K562 (cell line): ENCODE results near the gene YIF1A. TPM values are rescaled to one million over a fixed set of nuclear protein-coding genes. Genes with fewer than 3 reads are reported as not detected.

ENCODE experiments used
- ATAC-seq: fragments of 200-7000 bp; cut with Tn5 transposase; 3 replicates; pipeline ENCODE4 v1.9.1; 2020; ENCODE audit warnings: moderate library complexity
- BruUV-seq: library from RNA; stranded (reverse); fragments of 400-500 nt; replicated peaks from 2 replicates; lab custom pipeline; 2021; lab: Mats Ljungman, UMichigan
- CTCF ChIA-PET: fragments of 300-600 bp; formaldehyde crosslinking; extraction: SDS; loops from one replicate; lab custom pipeline; 2021; ENCODE audit warnings: low intra/inter-chr PET ratio; lab: Yijun Ruan, JAX
- POLR2A ChIA-PET: fragments of 300-600, 350-650 bp; sonication (Branson Sonifier 250); formaldehyde crosslinking; extraction: SDS; loops from one replicate; lab custom pipeline; 2021; ENCODE audit warnings: antibody characterized with exemption, inconsistent platforms; lab: Yijun Ruan, JAX
- DNase-seq, 4 experiments: peaks; one replicate each; pipeline versions ENCODE4 v3.0.0 to v3.0.0-alpha.2; 2011 to 2018; ENCODE audit warnings: low spot score in 3 of 4, mixed read lengths in 3 of 4; ENCODE audit errors: extremely low read depth in 1 of 4
- FAIRE-seq: peaks from 2 replicates; lab custom pipeline; 2011; peaks lifted over from hg19 to GRCh38; lab: Jason Lieb, UNC
- H2AFZ ChIP-seq: 2 replicates; pipeline ENCODE4 v1.6.0; 2011; ENCODE audit warnings: low read depth, low read length, control low read depth, inconsistent platforms
- H3K27ac ChIP-seq: fragments of 200-600 bp; 3 replicates; pipeline ENCODE4 v1.8.0; 2011; ENCODE audit warnings: low read depth, mild to moderate bottlenecking, control low read depth, inconsistent platforms, low read length, moderate library complexity, mixed read lengths; ENCODE audit errors: extremely low read depth
- H3K27me3 ChIP-seq, 2 experiments: fragments of 300-600 bp in 1 of 2; 2 replicates in 1 of 2; 3 replicates in 1 of 2; pipeline versions ENCODE4 v1.6.0 to v1.8.0; 2011; ENCODE audit warnings: inconsistent platforms in 2 of 2, low read length in 2 of 2, mild to moderate bottlenecking in 1 of 2, mixed read lengths in 1 of 2, moderate library complexity in 1 of 2; ENCODE audit not compliant: control insufficient read depth in 2 of 2, insufficient read depth in 2 of 2
- H3K36me3 ChIP-seq: fragments of 300-600 bp; 3 replicates; pipeline ENCODE4 v1.8.0; 2011; ENCODE audit warnings: mild to moderate bottlenecking, low read length, inconsistent platforms; ENCODE audit not compliant: control insufficient read depth, insufficient read depth
- H3K4me1 ChIP-seq, 2 experiments: fragments of 200-600 bp in 1 of 2; replicated peaks in 1 of 2; 2 replicates in 1 of 2; 3 replicates in 1 of 2; pipeline versions ENCODE4 v1.5.1 to v1.8.0; 2011; ENCODE audit warnings: inconsistent platforms in 2 of 2, low read length in 2 of 2, mild to moderate bottlenecking in 1 of 2, mixed read lengths in 1 of 2, moderate library complexity in 1 of 2; ENCODE audit not compliant: control insufficient read depth in 2 of 2, insufficient read depth in 2 of 2
- H3K4me2 ChIP-seq: 2 replicates; pipeline ENCODE4 v1.6.1; 2011; ENCODE audit warnings: low read length, control low read depth, inconsistent platforms, mixed read lengths; ENCODE audit not compliant: insufficient read depth
- H3K4me3 ChIP-seq: fragments of 200-600 bp; sonication (generic), shearing (Covaris generic); 2 replicates; pipeline ENCODE4 v1.5.1; 2016; ENCODE audit warnings: control low read depth, inconsistent platforms
- H3K79me2 ChIP-seq: fragments of 200-600 bp; 3 replicates; pipeline ENCODE4 v1.8.0; 2011; ENCODE audit warnings: low read length, inconsistent platforms; ENCODE audit not compliant: control insufficient read depth, insufficient read depth
- H3K9ac ChIP-seq, 2 experiments: 2 replicates each; pipeline versions ENCODE4 v1.6.0 to v1.6.1; 2011; ENCODE audit warnings: low read depth in 2 of 2, low read length in 2 of 2, control low read depth in 1 of 2, inconsistent platforms in 1 of 2, mild to moderate bottlenecking in 1 of 2, mixed read lengths in 1 of 2; ENCODE audit not compliant: insufficient read depth in 1 of 2
- H3K9me1 ChIP-seq: one replicate; pipeline ENCODE4 v1.6.0; 2011; ENCODE audit warnings: inconsistent platforms, mild to moderate bottlenecking, low read length, moderate library complexity; ENCODE audit not compliant: control insufficient read depth, insufficient read depth
- H3K9me3 ChIP-seq: replicated peaks from 2 replicates; pipeline ENCODE4 v1.5.1; 2011; ENCODE audit warnings: low read depth, low read length, inconsistent platforms; ENCODE audit not compliant: control insufficient read depth, insufficient read depth
- H4K20me1 ChIP-seq: replicated peaks from 2 replicates; pipeline ENCODE4 v1.6.1; 2011; ENCODE audit warnings: low read length, inconsistent platforms, mixed read lengths; ENCODE audit not compliant: control insufficient read depth, insufficient read depth
- FOXJ2 ChIP-seq: fragments of 200-800 bp; sonication (Bioruptor generic); IDR thresholded peaks from 2 replicates; pipeline ENCODE4 v1.6.1; 2016; ENCODE audit warnings: missing genetic modification characterization, missing compliant biosample characterization
- HDAC1 ChIP-seq, 2 experiments: fragments of 450-650 bp; IDR thresholded peaks; 2 replicates each; pipeline ENCODE4 v1.6.1; 2016 to 2017; ENCODE audit warnings: inconsistent platforms in 1 of 2, mild to moderate bottlenecking in 1 of 2, moderate library complexity in 1 of 2
- HDAC3 ChIP-seq: fragments of 450-650 bp; IDR thresholded peaks from 2 replicates; pipeline ENCODE4 v1.6.1; 2018; ENCODE audit warnings: borderline replicate concordance, mild to moderate bottlenecking, moderate library complexity; ENCODE audit not compliant: partially characterized antibody
- LARP7 ChIP-seq: fragments of 450-650 bp; IDR thresholded peaks from 2 replicates; pipeline ENCODE4 v1.6.1; 2016
- POLR2A ChIP-seq: fragments of 450-650 bp; conservative IDR thresholded peaks from 2 replicates; pipeline ENCODE4 v1.6.1; 2016
- STAT5B ChIP-seq: fragments of 250-450 bp; sonication (Bioruptor Pico); IDR thresholded peaks from 2 replicates; pipeline ENCODE4 v1.8.0; 2021; ENCODE audit warnings: mild to moderate bottlenecking, inconsistent platforms
- WGBS: fragments of 100-300 bp; shearing (Covaris generic); methylation state at CpG from one replicate; pipeline ENCODE4 v1.1.6; 2016; ENCODE audit warnings: low coverage, mixed read lengths; ENCODE audit not compliant: insufficient coverage; ENCODE audit errors: missing lambda C conversion rate; 5-methylcytosine and 5-hydroxymethylcytosine counted together
- in situ Hi-C: fragments of 300-500 bp; cut with MboI; formaldehyde crosslinking; loops from 4 replicates; pipeline ENCODE4 v1.15.0; 2018; ENCODE audit warnings: inconsistent platforms, mixed read lengths
- intact Hi-C: fragments of 100-400 bp; cut with micrococcal nuclease; formaldehyde crosslinking; loops from 2 replicates; pipeline ENCODE4 v1.14.2; 2022
- polyA plus RNA-seq, 8 experiments: library from polyadenylated mRNA; depleted of rRNA in 4 of 8; stranded (reverse) in 5 of 8; unstranded in 3 of 8; fragments of >200 nt; fragmentation: Nextera tagmentation in 2 of 8; fragmentation: Illumina TruSeq in 1 of 8; extraction: Ambion mirVana in 2 of 8; extraction: Trizol in 1 of 8; gene quantifications; 2 replicates each; pipeline versions ENCODE4 v1.2.1 to v1.2.3, GENCODE V29; 2011 to 2014; ENCODE audit warnings: inconsistent platforms in 1 of 8, missing spikeins in 1 of 8
- total RNA-seq, 7 experiments: library from RNA; depleted of rRNA in 6 of 7; stranded (reverse); fragments of >200 nt in 6 of 7; fragmentation: Illumina TruSeq in 2 of 7; extraction: Trizol in 2 of 7; gene quantifications; 2 replicates each; pipeline versions ENCODE4 v1.2.1 to v1.2.3, GENCODE V29; 2011 to 2021; ENCODE audit warnings: low replicate concordance in 1 of 7
- TF ChIP-seq, protein P1 (sequence below): fragments of 250-450 bp; sonication (Bioruptor Pico); IDR thresholded peaks from 2 replicates; pipeline ENCODE4 v1.5.0; 2021; ENCODE audit warnings: mild to moderate bottlenecking, moderate library complexity
- TF ChIP-seq, protein P2 (sequence below): fragments of 250-450 bp; sonication (Bioruptor Pico); IDR thresholded peaks from 2 replicates; pipeline ENCODE4 v1.4.0; 2020; ENCODE audit warnings: mild to moderate bottlenecking, moderate library complexity

Gene YIF1A
- total and polyA plus RNA-seq, 9 of the 15 experiments (the other 6 are each of a cell fraction or from before 2014, with no cell fraction given), result 8.6 to 121 (median 77.2) TPM

DNA sequence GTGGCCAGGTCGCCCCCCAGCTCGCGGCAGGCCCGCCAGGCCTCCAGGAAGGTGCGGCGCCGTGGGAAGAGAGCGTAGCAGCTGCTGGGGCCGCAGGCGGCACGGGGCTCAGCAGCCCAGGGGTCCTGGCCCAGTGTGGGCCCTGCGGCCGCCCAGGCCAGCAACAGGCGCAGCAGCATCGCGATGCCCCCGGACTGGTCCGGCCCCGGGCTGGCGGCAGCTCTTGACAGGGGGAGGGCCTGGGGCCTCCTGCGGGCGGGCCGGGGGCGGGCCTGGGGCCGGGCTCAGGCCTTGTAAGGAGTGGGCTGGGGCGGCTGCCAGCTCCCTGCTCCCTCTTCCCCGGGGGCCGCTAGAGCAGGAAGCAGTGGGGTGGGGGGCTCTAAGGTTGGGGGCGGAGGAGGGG is 27.9 kb upstream of the YIF1A start, which contains the start of gene CD248:
Gene CD248 (minus strand): TSS at position 196 of the 403 bp plus-strand sequence. CDS start 17 bp downstream, at position 179.
- FAIRE-seq (no peak), ATAC-seq (no peak), DNase-seq (no peak)
- H3K4me1 ChIP-seq, result peaks cover 6 to 60% of the 10 kb centered on the region in 2 experiments
- 71% methylated on average over 19 of the region's 29 CpGs for WGBS
- no peak within 1 kb of the TSS for H3K4me2 ChIP-seq
- no peaks in the 10 kb centered on the region for H4K20me1 ChIP-seq
- ChIA-PET CTCF (no interaction called here), POLR2A (interaction anchor here (0.6 kb wide), 1 partner anchor 76 kb away, joined by 3 read pairs; no protein-coding TSS in a partner anchor)
- H3K27ac ChIP-seq, result no peak within 1 kb of the TSS
- no peaks in the 10 kb centered on the region for H3K9me1 ChIP-seq
- TF ChIP-seq LARP7, result no peak
- TF ChIP-seq HDAC1 (IDR thresholded peaks at IDR 0.05), result no peak
- TF ChIP-seq, protein P1, sequence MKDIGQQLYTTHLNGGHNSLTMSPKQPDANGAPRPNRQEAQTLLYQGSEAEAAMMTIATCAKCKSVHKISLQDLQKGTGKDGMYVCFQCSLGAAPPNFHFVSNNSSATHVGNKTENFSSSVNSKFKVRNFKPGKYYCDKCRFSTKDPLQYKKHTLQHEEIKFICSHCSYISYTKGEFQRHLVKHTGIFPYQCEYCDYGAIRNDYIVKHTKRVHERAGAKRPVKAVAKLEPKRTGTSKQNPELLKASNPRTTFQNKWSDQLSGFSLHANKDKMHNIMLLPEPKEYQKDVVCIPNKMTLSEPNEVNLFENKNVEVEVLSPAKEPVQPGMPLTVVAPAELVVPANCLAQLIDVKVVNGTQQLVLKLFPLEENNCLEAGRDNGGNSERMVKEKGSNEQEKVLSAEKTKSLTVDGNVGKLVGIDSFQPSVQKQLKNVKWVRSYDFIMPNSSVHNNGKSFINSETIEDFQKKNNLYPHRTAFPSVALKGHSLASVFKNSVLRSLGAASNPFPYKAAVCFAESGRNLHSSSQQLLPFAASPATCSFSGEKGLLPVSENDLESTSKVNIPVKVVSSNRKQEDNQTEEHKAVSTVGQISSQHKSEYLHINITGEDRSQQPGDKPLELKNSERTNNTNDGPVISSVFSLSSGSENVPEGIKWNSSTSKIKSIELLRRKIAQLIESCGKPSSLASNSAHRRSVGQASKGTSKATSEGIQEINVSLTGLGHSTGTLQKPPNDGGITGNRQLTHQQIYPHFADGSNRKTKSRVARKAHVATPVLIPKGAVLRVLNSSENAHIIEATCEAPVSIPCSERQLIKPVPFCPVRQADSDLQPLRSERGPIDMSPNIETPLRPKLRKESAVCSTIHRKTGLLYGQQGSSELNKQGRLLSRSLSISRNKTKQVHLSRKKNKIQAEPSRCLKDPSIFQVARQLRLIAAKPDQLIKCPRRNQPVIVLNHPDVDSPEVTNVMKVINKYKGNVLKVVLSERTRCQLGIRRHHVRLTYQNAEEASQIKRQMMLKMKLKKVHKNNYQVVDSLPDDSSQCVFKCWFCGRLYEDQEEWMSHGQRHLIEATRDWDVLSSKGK, result no peak
- no peak for TF ChIP-seq STAT5B (CRISPR knock-in tag)
- TF ChIP-seq FOXJ2 (tag), result no peak
- TF ChIP-seq, protein P2, sequence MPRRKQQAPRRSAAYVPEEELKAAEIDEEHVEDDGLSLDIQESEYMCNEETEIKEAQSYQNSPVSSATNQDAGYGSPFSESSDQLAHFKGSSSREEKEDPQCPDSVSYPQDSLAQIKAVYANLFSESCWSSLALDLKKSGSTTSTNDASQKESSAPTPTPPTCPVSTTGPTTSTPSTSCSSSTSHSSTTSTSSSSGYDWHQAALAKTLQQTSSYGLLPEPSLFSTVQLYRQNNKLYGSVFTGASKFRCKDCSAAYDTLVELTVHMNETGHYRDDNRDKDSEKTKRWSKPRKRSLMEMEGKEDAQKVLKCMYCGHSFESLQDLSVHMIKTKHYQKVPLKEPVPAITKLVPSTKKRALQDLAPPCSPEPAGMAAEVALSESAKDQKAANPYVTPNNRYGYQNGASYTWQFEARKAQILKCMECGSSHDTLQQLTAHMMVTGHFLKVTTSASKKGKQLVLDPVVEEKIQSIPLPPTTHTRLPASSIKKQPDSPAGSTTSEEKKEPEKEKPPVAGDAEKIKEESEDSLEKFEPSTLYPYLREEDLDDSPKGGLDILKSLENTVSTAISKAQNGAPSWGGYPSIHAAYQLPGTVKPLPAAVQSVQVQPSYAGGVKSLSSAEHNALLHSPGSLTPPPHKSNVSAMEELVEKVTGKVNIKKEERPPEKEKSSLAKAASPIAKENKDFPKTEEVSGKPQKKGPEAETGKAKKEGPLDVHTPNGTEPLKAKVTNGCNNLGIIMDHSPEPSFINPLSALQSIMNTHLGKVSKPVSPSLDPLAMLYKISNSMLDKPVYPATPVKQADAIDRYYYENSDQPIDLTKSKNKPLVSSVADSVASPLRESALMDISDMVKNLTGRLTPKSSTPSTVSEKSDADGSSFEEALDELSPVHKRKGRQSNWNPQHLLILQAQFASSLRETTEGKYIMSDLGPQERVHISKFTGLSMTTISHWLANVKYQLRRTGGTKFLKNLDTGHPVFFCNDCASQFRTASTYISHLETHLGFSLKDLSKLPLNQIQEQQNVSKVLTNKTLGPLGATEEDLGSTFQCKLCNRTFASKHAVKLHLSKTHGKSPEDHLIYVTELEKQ, result no peak
- TF ChIP-seq POLR2A, result no peak
- TF ChIP-seq HDAC3, result no peak
- intact Hi-C loops, result no loop called here
- no peak within 1 kb of the TSS for H2AFZ ChIP-seq
- H3K27me3 ChIP-seq, result no peaks in the 10 kb centered on the region
- in situ Hi-C loops, result no loop called here
- H3K79me2 ChIP-seq, result no peaks in the 10 kb centered on the region
- no TSS peak for BruUV-seq
- H3K36me3 ChIP-seq, result no peaks in the 10 kb centered on the region
- peak within 1 kb of the TSS in 1 of 2 experiments; percentile 50; a peak in 2 of 4 replicates for H3K9ac ChIP-seq
- H3K4me3 ChIP-seq, result no peak within 1 kb of the TSS
- H3K9me3 ChIP-seq, result no peaks in the 10 kb centered on the region
